Mammary epithelial cell (primary cell): ENCODE measurements around the gene SLC4A3.

ENCODE experiments used
- CTCF ChIP-seq, 2 donors: IDR thresholded peaks in 1 of 2; conservative IDR thresholded peaks in 1 of 2; 2 replicates each; pipeline ENCODE4 v1.5.1; 2011 to 2012; ENCODE audit warnings: inconsistent platforms in 2 of 2, low read length in 2 of 2, mild to moderate bottlenecking in 2 of 2, control low read depth in 1 of 2, low read depth in 1 of 2; ENCODE audit not compliant: insufficient read depth in 1 of 2; ENCODE audit errors: extremely low read depth in 1 of 2
- EZH2 ChIP-seq: IDR thresholded peaks from 2 replicates; pipeline ENCODE4 v1.6.1; 2012; ENCODE audit warnings: low read length, inconsistent platforms, borderline replicate concordance

GRCh38 chr2:219681694-219682300, 54.4 kb downstream of the SLC4A3 start:
- TF ChIP-seq EZH2 (no peak), CTCF (conservative IDR thresholded peaks at IDR 0.05 in 1 of 2, IDR thresholded peaks at IDR 0.05 in 1 of 2; ENCODE audit: extremely low read depth in 1 of 2, insufficient read depth in 1 of 2, low read depth in 1 of 2, low read length in 2 of 2) (no peak)
